PC-3 (cell line): Measurements from ENCODE around the gene ASB18. TPM values are rescaled to one million over a fixed set of nuclear protein-coding genes. Genes with fewer than 3 reads are reported as not detected.

Experiments
- ATAC-seq: fragments of 200-7000 bp; cut with Tn5 transposase; 2 replicates; pipeline ENCODE4 v1.9.1; 2020; ENCODE audit warnings: mild to moderate bottlenecking, moderate library complexity
- BruUV-seq: library from RNA; stranded (reverse); fragments of 400-500 nt; replicated peaks from 2 replicates; lab custom pipeline; 2021; lab: Mats Ljungman, UMichigan
- CTCF ChIA-PET: fragments of 300-600 bp; sonication (Branson Sonifier 250); formaldehyde crosslinking; loops from one replicate; lab custom pipeline; 2022; ENCODE audit warnings: antibody characterized with exemption; lab: Charles Lee
- POLR2A ChIA-PET: fragments of 300-600 bp; sonication (Branson Sonifier 250); formaldehyde crosslinking; loops from one replicate; lab custom pipeline; 2022; ENCODE audit warnings: antibody characterized with exemption; ENCODE audit not compliant: unreplicated experiment; lab: Charles Lee
- DNase-seq: peaks from one replicate; pipeline ENCODE4 v3.0.0-alpha.2; 2015
- H2AFZ ChIP-seq: fragments of 300-600 bp; sonication (generic); 2 replicates; pipeline ENCODE4 v1.6.0; 2016; ENCODE audit warnings: antibody characterized with exemption, low read length
- H3F3A ChIP-seq: fragments of 300-600 bp; sonication (generic); one replicate; pipeline ENCODE4 v1.6.0; 2017; ENCODE audit warnings: antibody characterized with exemption, low read length, control low read depth, mild to moderate bottlenecking; ENCODE audit not compliant: unreplicated experiment
- H3K27ac ChIP-seq: fragments of 300-600 bp; sonication (generic); 2 replicates; pipeline ENCODE4 v1.5.1; 2016; ENCODE audit warnings: mild to moderate bottlenecking, low read length
- H3K27me3 ChIP-seq: fragments of 300-600 bp; sonication (generic); 2 replicates; pipeline ENCODE4 v1.6.1; 2016; ENCODE audit warnings: low read length, mixed read lengths
- H3K36me3 ChIP-seq: fragments of 300-600 bp; sonication (generic); 2 replicates; pipeline ENCODE4 v1.6.1; 2016; ENCODE audit warnings: low read depth, mixed run types, low read length, mixed read lengths
- H3K4me1 ChIP-seq: fragments of 300-600 bp; sonication (generic); 2 replicates; pipeline ENCODE4 v1.5.1; 2016; ENCODE audit warnings: low read length; ENCODE audit not compliant: insufficient read depth
- H3K4me2 ChIP-seq: fragments of 300-600 bp; sonication (generic); 2 replicates; pipeline ENCODE4 v1.6.0; 2016; ENCODE audit warnings: low read length
- H3K4me3 ChIP-seq: fragments of 300-600 bp; sonication (generic); 2 replicates; pipeline ENCODE4 v1.5.1; 2016; ENCODE audit warnings: mild to moderate bottlenecking, low read length, mixed read lengths
- H3K79me2 ChIP-seq: fragments of 300-600 bp; sonication (generic); 2 replicates; pipeline ENCODE4 v1.6.1; 2017; ENCODE audit warnings: low read length, mixed read lengths
- H3K9ac ChIP-seq: fragments of 300-600 bp; sonication (generic); 2 replicates; pipeline ENCODE4 v1.6.0; 2016; ENCODE audit warnings: mild to moderate bottlenecking, low read length
- H3K9me2 ChIP-seq: fragments of 300-600 bp; sonication (generic); replicated peaks from 2 replicates; pipeline ENCODE4 v1.6.1; 2016; ENCODE audit warnings: mixed run types, low read length, mixed read lengths
- H3K9me3 ChIP-seq: fragments of 300-600 bp; sonication (generic); 2 replicates; pipeline ENCODE4 v1.6.1; 2016; ENCODE audit warnings: low read length, mixed read lengths
- H4K20me1 ChIP-seq: fragments of 300-600 bp; sonication (generic); 2 replicates; pipeline ENCODE4 v1.6.1; 2016; ENCODE audit warnings: low read length, mixed read lengths
- CTCF ChIP-seq: fragments of 300-600 bp; sonication (generic); conservative IDR thresholded peaks from 2 replicates; pipeline ENCODE4 v1.5.1; 2017; ENCODE audit warnings: antibody characterized with exemption, low read depth, mild to moderate bottlenecking, low read length
- EZH2 ChIP-seq: fragments of 300-600 bp; sonication (generic); IDR thresholded peaks from one replicate; pipeline ENCODE4 v1.6.1; 2017; ENCODE audit warnings: antibody characterized with exemption, mild to moderate bottlenecking, low read length; ENCODE audit not compliant: unreplicated experiment
- EZH2phosphoT487 ChIP-seq: fragments of 300-600 bp; sonication (generic); IDR thresholded peaks from 2 replicates; pipeline ENCODE4 v1.6.1; 2018; ENCODE audit warnings: mild to moderate bottlenecking, antibody characterized with exemption, low read length, borderline replicate concordance
- intact Hi-C: fragments of 100-400 bp; cut with micrococcal nuclease; formaldehyde crosslinking; loops from 2 replicates; pipeline ENCODE4 v1.9.0; 2023
- total RNA-seq: library from RNA; depleted of rRNA; stranded (reverse); fragments of >200 nt; gene quantifications from 2 replicates; pipeline ENCODE4 v1.2.3, GENCODE V29; 2014

Gene ASB18
- total RNA-seq, 1 experiment from 2014 or later, result 0.15 TPM

- no peak for TF ChIP-seq EZH2
- DNase-seq (no peak), ATAC-seq (no peak)
- Histone ChIP-seq H3K79me2 (peaks cover 41% of the 10 kb centered on the region), H3K9me2 (no peaks in the 10 kb centered on the region), H3F3A (no peaks in the 10 kb centered on the region), H3K4me2 (peak overlapping the region; percentile 99), H2AFZ (peak overlapping the region; percentile 92), H3K36me3 (no peaks in the 10 kb centered on the region), H4K20me1 (no peaks in the 10 kb centered on the region), H3K4me3 (peak overlapping the region; percentile 91), H3K9ac (peak overlapping the region; percentile 63), H3K27me3 (no peaks in the 10 kb centered on the region), H3K4me1 (peaks cover 10% of the 10 kb centered on the region), H3K27ac (no peak overlapping the region), H3K9me3 (no peaks in the 10 kb centered on the region)
- BruUV-seq, result TSS peak; percentile 50
- CTCF ChIA-PET, result no interaction called here
- intact Hi-C loops, result loop anchor here (5.0 kb wide), 1 partner anchor 120 kb away; no protein-coding TSS in a partner anchor
- POLR2A ChIA-PET, result interaction anchor here (0.6 kb wide), 1 partner anchor 142 kb away, joined by 3 read pairs; no protein-coding TSS in a partner anchor
Measured at GRCh38 chr2:236166796-236167296, 97.4 kb downstream of the ASB18 start.

GRCh38 chr2:236165842-236166795 lies 98.1 kb downstream of the ASB18 start:
- no peak for ATAC-seq
- Histone ChIP-seq H2AFZ (peak overlapping the region; percentile 92), H3K79me2 (peaks cover 41% of the 10 kb centered on the region), H3K4me3 (peak overlapping the region; percentile 91), H3K27me3 (no peaks in the 10 kb centered on the region), H3K9me2 (no peaks in the 10 kb centered on the region), H3K9ac (peak overlapping the region; percentile 63), H3K27ac (no peak overlapping the region), H3K9me3 (no peaks in the 10 kb centered on the region), H4K20me1 (no peaks in the 10 kb centered on the region), H3K4me2 (peak overlapping the region; percentile 99), H3K36me3 (no peaks in the 10 kb centered on the region), H3K4me1 (peaks cover 10% of the 10 kb centered on the region), H3F3A (no peaks in the 10 kb centered on the region)
- BruUV-seq, result no TSS peak
- intact Hi-C loops, result loop anchor here (5.0 kb wide), 1 partner anchor 119 kb away; no protein-coding TSS in a partner anchor
- POLR2A ChIA-PET, result no interaction called here
- TF ChIP-seq EZH2phosphoT487 (no peak), EZH2 (no peak), CTCF (no peak)
- DNase-seq, result no peak
- CTCF ChIA-PET, result no interaction called here

GRCh38 chr2:236164925-236165841 lies 99.0 kb downstream of the ASB18 start:
- H3K9me2 ChIP-seq, result no peaks in the 10 kb centered on the region
- no peak overlapping the region for H2AFZ ChIP-seq
- TF ChIP-seq CTCF, result no peak
- TF ChIP-seq EZH2, result no peak
- TF ChIP-seq EZH2phosphoT487, result no peak
- DNase-seq, result no peak
- no peaks in the 10 kb centered on the region for H4K20me1 ChIP-seq
- peak overlapping the region; percentile 63 for H3K9ac ChIP-seq
- H3K27me3 ChIP-seq, result no peaks in the 10 kb centered on the region
- no peaks in the 10 kb centered on the region for H3F3A ChIP-seq
- H3K36me3 ChIP-seq, result no peaks in the 10 kb centered on the region
- intact Hi-C loops, result loop anchor here (5.0 kb wide), 1 partner anchor 118 kb away; no protein-coding TSS in a partner anchor
- H3K4me3 ChIP-seq, result peak overlapping the region; percentile 91
- H3K4me1 ChIP-seq, result peaks cover 10% of the 10 kb centered on the region
- no peaks in the 10 kb centered on the region for H3K9me3 ChIP-seq
- H3K79me2 ChIP-seq, result peaks cover 41% of the 10 kb centered on the region
- H3K4me2 ChIP-seq, result peak overlapping the region; percentile 99
- CTCF ChIA-PET, result no interaction called here
- no TSS peak for BruUV-seq
- POLR2A ChIA-PET, result no interaction called here
- no peak for ATAC-seq
- no peak overlapping the region for H3K27ac ChIP-seq
